K562 (cell line): ENCODE data around the gene ZFAND6. TPM values are rescaled to one million over a fixed set of nuclear protein-coding genes. Genes with fewer than 3 reads are reported as not detected.
A peak's percentile ranks its signal among the peaks of the same experiment; 100 is the strongest.
"Not testable (repeated sequence)": the region's sequence is repeated elsewhere in the genome, so short reads cannot be mapped to it uniquely, and the experiment has no call there.

Source experiments
- ATAC-seq: fragments of 200-7000 bp; cut with Tn5 transposase; 3 replicates; pipeline ENCODE4 v1.9.1; 2020; ENCODE audit warnings: moderate library complexity
- BruUV-seq: library from RNA; stranded (reverse); fragments of 400-500 nt; replicated peaks from 2 replicates; lab custom pipeline; 2021; lab: Mats Ljungman, UMichigan
- CTCF ChIA-PET: fragments of 300-600 bp; formaldehyde crosslinking; extraction: SDS; loops from one replicate; lab custom pipeline; 2021; ENCODE audit warnings: low intra/inter-chr PET ratio; lab: Yijun Ruan, JAX
- POLR2A ChIA-PET: fragments of 300-600, 350-650 bp; sonication (Branson Sonifier 250); formaldehyde crosslinking; extraction: SDS; loops from one replicate; lab custom pipeline; 2021; ENCODE audit warnings: antibody characterized with exemption, inconsistent platforms; lab: Yijun Ruan, JAX
- DNase-seq, 4 experiments: peaks; one replicate each; pipeline versions ENCODE4 v3.0.0 to v3.0.0-alpha.2; 2011 to 2018; ENCODE audit warnings: low spot score in 3 of 4, mixed read lengths in 3 of 4; ENCODE audit errors: extremely low read depth in 1 of 4
- FAIRE-seq: peaks from 2 replicates; lab custom pipeline; 2011; peaks lifted over from hg19 to GRCh38; lab: Jason Lieb, UNC
- H2AFZ ChIP-seq: 2 replicates; pipeline ENCODE4 v1.6.0; 2011; ENCODE audit warnings: low read depth, low read length, control low read depth, inconsistent platforms
- H3K27ac ChIP-seq: fragments of 200-600 bp; 3 replicates; pipeline ENCODE4 v1.8.0; 2011; ENCODE audit warnings: low read depth, mild to moderate bottlenecking, control low read depth, inconsistent platforms, low read length, moderate library complexity, mixed read lengths; ENCODE audit errors: extremely low read depth
- H3K27me3 ChIP-seq, 2 experiments: fragments of 300-600 bp in 1 of 2; 2 replicates in 1 of 2; 3 replicates in 1 of 2; pipeline versions ENCODE4 v1.6.0 to v1.8.0; 2011; ENCODE audit warnings: inconsistent platforms in 2 of 2, low read length in 2 of 2, mild to moderate bottlenecking in 1 of 2, mixed read lengths in 1 of 2, moderate library complexity in 1 of 2; ENCODE audit not compliant: control insufficient read depth in 2 of 2, insufficient read depth in 2 of 2
- H3K36me3 ChIP-seq: fragments of 300-600 bp; 3 replicates; pipeline ENCODE4 v1.8.0; 2011; ENCODE audit warnings: mild to moderate bottlenecking, low read length, inconsistent platforms; ENCODE audit not compliant: control insufficient read depth, insufficient read depth
- H3K4me1 ChIP-seq, 2 experiments: fragments of 200-600 bp in 1 of 2; replicated peaks in 1 of 2; 2 replicates in 1 of 2; 3 replicates in 1 of 2; pipeline versions ENCODE4 v1.5.1 to v1.8.0; 2011; ENCODE audit warnings: inconsistent platforms in 2 of 2, low read length in 2 of 2, mild to moderate bottlenecking in 1 of 2, mixed read lengths in 1 of 2, moderate library complexity in 1 of 2; ENCODE audit not compliant: control insufficient read depth in 2 of 2, insufficient read depth in 2 of 2
- H3K4me2 ChIP-seq: 2 replicates; pipeline ENCODE4 v1.6.1; 2011; ENCODE audit warnings: low read length, control low read depth, inconsistent platforms, mixed read lengths; ENCODE audit not compliant: insufficient read depth
- H3K4me3 ChIP-seq: fragments of 200-600 bp; sonication (generic), shearing (Covaris generic); 2 replicates; pipeline ENCODE4 v1.5.1; 2016; ENCODE audit warnings: control low read depth, inconsistent platforms
- H3K79me2 ChIP-seq: fragments of 200-600 bp; 3 replicates; pipeline ENCODE4 v1.8.0; 2011; ENCODE audit warnings: low read length, inconsistent platforms; ENCODE audit not compliant: control insufficient read depth, insufficient read depth
- H3K9ac ChIP-seq, 2 experiments: 2 replicates each; pipeline versions ENCODE4 v1.6.0 to v1.6.1; 2011; ENCODE audit warnings: low read depth in 2 of 2, low read length in 2 of 2, control low read depth in 1 of 2, inconsistent platforms in 1 of 2, mild to moderate bottlenecking in 1 of 2, mixed read lengths in 1 of 2; ENCODE audit not compliant: insufficient read depth in 1 of 2
- H3K9me1 ChIP-seq: one replicate; pipeline ENCODE4 v1.6.0; 2011; ENCODE audit warnings: inconsistent platforms, mild to moderate bottlenecking, low read length, moderate library complexity; ENCODE audit not compliant: control insufficient read depth, insufficient read depth
- H3K9me3 ChIP-seq: replicated peaks from 2 replicates; pipeline ENCODE4 v1.5.1; 2011; ENCODE audit warnings: low read depth, low read length, inconsistent platforms; ENCODE audit not compliant: control insufficient read depth, insufficient read depth
- H4K20me1 ChIP-seq: replicated peaks from 2 replicates; pipeline ENCODE4 v1.6.1; 2011; ENCODE audit warnings: low read length, inconsistent platforms, mixed read lengths; ENCODE audit not compliant: control insufficient read depth, insufficient read depth
- EGR1 ChIP-seq: fragments of 450-650 bp; conservative IDR thresholded peaks from 2 replicates; pipeline ENCODE4 v1.6.1; 2017; ENCODE audit warnings: mild to moderate bottlenecking
- ZNF124 ChIP-seq: sonication (generic); formaldehyde crosslinking; IDR thresholded peaks from 2 replicates; pipeline ENCODE4 v1.8.1; 2022; ENCODE audit warnings: missing genetic modification reagents
- WGBS: fragments of 100-300 bp; shearing (Covaris generic); methylation state at CpG from one replicate; pipeline ENCODE4 v1.1.6; 2016; ENCODE audit warnings: low coverage, mixed read lengths; ENCODE audit not compliant: insufficient coverage; ENCODE audit errors: missing lambda C conversion rate; 5-methylcytosine and 5-hydroxymethylcytosine counted together
- in situ Hi-C: fragments of 300-500 bp; cut with MboI; formaldehyde crosslinking; loops from 4 replicates; pipeline ENCODE4 v1.15.0; 2018; ENCODE audit warnings: inconsistent platforms, mixed read lengths
- intact Hi-C: fragments of 100-400 bp; cut with micrococcal nuclease; formaldehyde crosslinking; loops from 2 replicates; pipeline ENCODE4 v1.14.2; 2022
- polyA plus RNA-seq, 8 experiments: library from polyadenylated mRNA; depleted of rRNA in 4 of 8; stranded (reverse) in 5 of 8; unstranded in 3 of 8; fragments of >200 nt; fragmentation: Nextera tagmentation in 2 of 8; fragmentation: Illumina TruSeq in 1 of 8; extraction: Ambion mirVana in 2 of 8; extraction: Trizol in 1 of 8; gene quantifications; 2 replicates each; pipeline versions ENCODE4 v1.2.1 to v1.2.3, GENCODE V29; 2011 to 2014; ENCODE audit warnings: inconsistent platforms in 1 of 8, missing spikeins in 1 of 8
- total RNA-seq, 7 experiments: library from RNA; depleted of rRNA in 6 of 7; stranded (reverse); fragments of >200 nt in 6 of 7; fragmentation: Illumina TruSeq in 2 of 7; extraction: Trizol in 2 of 7; gene quantifications; 2 replicates each; pipeline versions ENCODE4 v1.2.1 to v1.2.3, GENCODE V29; 2011 to 2021; ENCODE audit warnings: low replicate concordance in 1 of 7

Gene ZFAND6
- total and polyA plus RNA-seq, 9 of the 15 experiments (the other 6 are each of a cell fraction or from before 2014, with no cell fraction given), result 53.9 to 206 (median 88.9) TPM

GRCh38 chr15:80014186-80014585 is 45.3 kb upstream of the ZFAND6 start:
- FAIRE-seq, H3K9me3 ChIP-seq, H3K27me3 ChIP-seq, H2AFZ ChIP-seq, H3K9ac ChIP-seq, H3K36me3 ChIP-seq, H4K20me1 ChIP-seq, H3K4me3 ChIP-seq, H3K79me2 ChIP-seq, H3K9me1 ChIP-seq, intact Hi-C loops, CTCF ChIA-PET, ATAC-seq, H3K4me1 ChIP-seq, H3K4me2 ChIP-seq, in situ Hi-C loops, BruUV-seq, H3K27ac ChIP-seq, DNase-seq: not testable (repeated sequence)
- 85% methylated on average over 5 of the region's 7 CpGs for WGBS
- POLR2A ChIA-PET, result interaction anchor here (0.7 kb wide), 1 partner anchor 46 kb away, joined by 3 read pairs; no protein-coding TSS in a partner anchor

GRCh38 chr15:80015156-80015555 is 44.3 kb upstream of the ZFAND6 start:
- no TSS peak for BruUV-seq
- DNase-seq, result no peak
- in situ Hi-C loops (no loop called here), intact Hi-C loops (no loop called here)
- no peak overlapping the region for H3K4me3 ChIP-seq
- no peaks in the 10 kb centered on the region for H3K36me3 ChIP-seq
- ChIA-PET CTCF (no interaction called here), POLR2A (no interaction called here)
- no peak overlapping the region for H3K27ac ChIP-seq
- H3K9ac ChIP-seq, result no peak overlapping the region
- peaks cover 0 to 6% of the 10 kb centered on the region in 2 experiments; a peak in 1 of 5 replicates for H3K4me1 ChIP-seq
- no peaks in the 10 kb centered on the region for H3K79me2 ChIP-seq
- FAIRE-seq, result no peak
- H2AFZ ChIP-seq, result no peak overlapping the region
- no peaks in the 10 kb centered on the region for H3K9me1 ChIP-seq
- H4K20me1 ChIP-seq, result no peaks in the 10 kb centered on the region
- TF ChIP-seq EGR1 (peak; percentile 37; the same call in 1 of the 2 replicates), ZNF124 (CRISPR knock-in tag) (no peak)
- ATAC-seq, result no peak
- no peaks in the 10 kb centered on the region for H3K9me3 ChIP-seq
- no peak overlapping the region for H3K4me2 ChIP-seq
- WGBS, result 68% methylated on average over 2 of the region's 2 CpGs
- H3K27me3 ChIP-seq, result no peaks in the 10 kb centered on the region

GRCh38 chr15:80016506-80016905 is 43.0 kb upstream of the ZFAND6 start:
- H3K4me3 ChIP-seq, H3K4me1 ChIP-seq, POLR2A ChIA-PET, FAIRE-seq, CTCF ChIA-PET, H3K79me2 ChIP-seq, DNase-seq, intact Hi-C loops, H3K9ac ChIP-seq, in situ Hi-C loops, H3K36me3 ChIP-seq, H3K9me3 ChIP-seq, H3K4me2 ChIP-seq, H3K27ac ChIP-seq, H2AFZ ChIP-seq, H3K9me1 ChIP-seq, H4K20me1 ChIP-seq, H3K27me3 ChIP-seq, ATAC-seq, BruUV-seq: not testable (repeated sequence)
- WGBS, result 86% methylated on average over 19 of the region's 27 CpGs
